Spinal cord (tissue), 10 donors: ENCODE measurements around the gene AHSG. TPM values are rescaled to one million over a fixed set of nuclear protein-coding genes. Genes with fewer than 3 reads are reported as not detected.

Experiments
- DNase-seq, 6 donors: peaks; one replicate each; pipeline versions ENCODE4 v3.0.0 to v3.0.0-alpha.2; 2013 to 2015; ENCODE audit warnings: low spot score in 6 of 6, low read depth in 4 of 6
- H3K27ac ChIP-seq: one replicate; pipeline ENCODE4 v1.5.1; 2013; ENCODE audit warnings: low read depth, low read length, control low read depth
- H3K27me3 ChIP-seq: one replicate; pipeline ENCODE4 v1.6.1; 2013; ENCODE audit warnings: low read length; ENCODE audit not compliant: control insufficient read depth, insufficient read depth
- H3K36me3 ChIP-seq: one replicate; pipeline ENCODE4 v1.6.1; 2013; ENCODE audit warnings: low read length; ENCODE audit not compliant: control insufficient read depth, insufficient read depth
- H3K4me1 ChIP-seq: one replicate; pipeline ENCODE4 v1.6.1; 2013; ENCODE audit warnings: low read length; ENCODE audit not compliant: control insufficient read depth, insufficient read depth
- H3K4me3 ChIP-seq: one replicate; pipeline ENCODE4 v1.5.1; 2013; ENCODE audit warnings: low read depth, low read length, control low read depth
- H3K9me3 ChIP-seq: one replicate; pipeline ENCODE4 v1.6.1; 2013; ENCODE audit warnings: low read length; ENCODE audit not compliant: control insufficient read depth, insufficient read depth
- WGBS: methylation state at CpG from one replicate; pipeline ENCODE4 v1.1.5; 2013; ENCODE audit warnings: missing lambda C conversion rate; ENCODE audit not compliant: insufficient coverage; 5-methylcytosine and 5-hydroxymethylcytosine counted together
- polyA plus RNA-seq, 2 donors: library from polyadenylated mRNA; unstranded; fragments of 120-200 nt; gene quantifications; one replicate each; pipeline ENCODE4 v1.2.1, GENCODE V29; 2013; ENCODE audit not compliant: insufficient read length in 2 of 2
- total RNA-seq, 2 donors: library from RNA; depleted of rRNA in 1 of 2; stranded (reverse); fragments of 120-200 nt in 1 of 2; fragments of >200 nt in 1 of 2; gene quantifications; one replicate each; pipeline versions ENCODE4 v1.2.3 to v1.2.4, GENCODE V29; 2013 to 2014
- donor health status: healthy.

AHSG gene
- total and polyA plus RNA-seq, 4 donors: 0.27 to 1.5 (median 0.42) TPM; not detected in 1

DNA sequence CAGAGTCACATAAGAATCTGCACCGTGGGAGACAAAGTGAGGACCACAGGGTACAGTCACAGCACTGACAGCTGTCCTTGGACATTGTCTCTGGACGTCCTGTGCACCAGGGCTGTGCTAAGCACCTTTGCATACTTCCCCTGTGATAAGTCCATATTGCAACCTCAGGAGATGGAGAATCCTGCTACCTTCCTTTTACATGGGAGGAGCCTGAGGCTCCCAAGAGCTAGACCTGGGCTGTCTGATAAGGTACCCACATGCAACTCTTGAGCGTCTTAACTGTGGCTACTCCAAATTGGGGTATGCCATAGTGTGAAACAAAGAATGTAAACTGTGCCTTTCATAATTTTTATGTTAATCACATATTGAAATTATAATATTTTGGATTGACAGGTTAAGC lies 24.8 kb downstream of the AHSG start:
- 56% methylated on average over 2 of the region's 3 CpGs for WGBS
- peaks cover 2% of the 10 kb centered on the region for H3K27me3 ChIP-seq

DNA sequence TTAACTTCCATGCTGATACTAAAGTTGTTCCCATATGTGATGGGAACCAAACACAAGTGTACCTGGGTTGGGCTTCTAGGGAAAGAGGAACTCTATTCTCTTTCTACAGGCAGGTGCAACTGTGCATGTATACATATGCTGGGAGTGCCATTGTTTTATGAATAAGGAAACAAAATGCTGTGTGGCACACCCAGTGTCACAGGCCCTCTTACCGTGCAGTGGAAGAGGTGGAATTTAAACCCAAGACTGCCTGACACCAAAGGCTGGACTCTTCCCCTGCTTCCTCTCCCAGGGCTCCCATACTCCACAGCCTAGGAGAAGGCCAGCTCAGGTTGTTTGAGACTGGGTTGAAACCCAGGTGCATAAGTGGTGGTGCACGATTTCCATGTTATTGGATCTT lies 25.4 kb downstream of the AHSG start:
- no peaks in the 10 kb centered on the region for H3K36me3 ChIP-seq
- peaks cover 2% of the 10 kb centered on the region for H3K27me3 ChIP-seq
- no peaks in the 10 kb centered on the region for H3K9me3 ChIP-seq
- peaks cover 4% of the 10 kb centered on the region for H3K4me1 ChIP-seq
- H3K4me3 ChIP-seq: no peak overlapping the region
- H3K27ac ChIP-seq: no peak overlapping the region
- 100% methylated on average over 1 of the region's 2 CpGs for WGBS
- DNase-seq: no peak

More for the DNA sequence above, 24.8 kb downstream of the AHSG start:
- Histone ChIP-seq H3K27ac (no peak overlapping the region), H3K4me3 (no peak overlapping the region), H3K9me3 (no peaks in the 10 kb centered on the region), H3K4me1 (peaks cover 4% of the 10 kb centered on the region), H3K36me3 (no peaks in the 10 kb centered on the region)
- no peak for DNase-seq

- Histone ChIP-seq H3K27ac (no peak within 1 kb of the TSS), H3K4me1 (peaks cover 4% of the 10 kb centered on the region), H3K36me3 (no peaks in the 10 kb centered on the region), H3K4me3 (no peak within 1 kb of the TSS), H3K27me3 (peaks cover 2% of the 10 kb centered on the region), H3K9me3 (no peaks in the 10 kb centered on the region)
- WGBS: 82% methylated on average over 1 of the region's 1 CpG
- DNase-seq: no peak
These were observed 27.1 kb downstream of the AHSG start, which contains the start of gene FETUB for GRCh38 chr3:186639778-186640472. Gene FETUB, plus strand, starts transcription at chr3:186640399. Its CDS starts 62 bp downstream, at chr3:186640461.

- no peak overlapping the region for H3K4me3 ChIP-seq
- H3K9me3 ChIP-seq: no peaks in the 10 kb centered on the region
- no peak overlapping the region for H3K27ac ChIP-seq
- H3K27me3 ChIP-seq: peaks cover 2% of the 10 kb centered on the region
- DNase-seq: no peak
- 34% methylated on average over 9 of the region's 9 CpGs for WGBS
- no peaks in the 10 kb centered on the region for H3K36me3 ChIP-seq
- peaks cover 4% of the 10 kb centered on the region for H3K4me1 ChIP-seq
These were observed 27.6 kb downstream of the AHSG start for GRCh38 chr3:186640473-186640818.

DNA sequence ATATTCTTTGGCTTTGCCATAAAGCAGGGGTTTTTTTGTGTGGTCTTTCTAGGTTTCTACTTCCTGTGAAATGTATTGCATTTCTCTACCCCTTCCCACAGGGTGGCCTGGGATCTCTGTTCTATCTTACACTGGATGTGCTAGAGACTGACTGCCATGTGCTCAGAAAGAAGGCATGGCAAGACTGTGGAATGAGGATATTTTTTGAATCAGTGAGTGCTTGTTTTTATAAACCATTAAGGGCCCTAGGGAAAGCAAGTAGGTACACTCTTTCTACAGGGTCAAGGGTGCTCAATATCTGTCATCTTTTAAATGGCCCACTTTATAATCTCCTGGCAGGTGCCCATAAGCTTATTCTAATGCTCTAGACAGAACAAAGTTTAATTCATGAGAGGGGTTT lies 28.1 kb downstream of the AHSG start:
- no peaks in the 10 kb centered on the region for H3K36me3 ChIP-seq
- peaks cover 4% of the 10 kb centered on the region for H3K4me1 ChIP-seq
- H3K9me3 ChIP-seq: no peaks in the 10 kb centered on the region
- no peak overlapping the region for H3K4me3 ChIP-seq
- H3K27me3 ChIP-seq: peaks cover 2% of the 10 kb centered on the region
- no peak for DNase-seq
- no peak overlapping the region for H3K27ac ChIP-seq

GRCh38 chr3:186642014-186642413 lies 29.2 kb downstream of the AHSG start:
- Histone ChIP-seq H3K27me3 (peaks cover 2% of the 10 kb centered on the region), H3K27ac (no peak overlapping the region), H3K4me1 (peaks cover 4% of the 10 kb centered on the region), H3K9me3 (no peaks in the 10 kb centered on the region), H3K4me3 (no peak overlapping the region), H3K36me3 (no peaks in the 10 kb centered on the region)
- WGBS: 80% methylated on average over 1 of the region's 3 CpGs
- no peak for DNase-seq

- WGBS: 60% methylated on average over 1 of the region's 1 CpG
- no peaks in the 10 kb centered on the region for H3K36me3 ChIP-seq
- H3K27ac ChIP-seq: no peak overlapping the region
- peaks cover 4% of the 10 kb centered on the region for H3K4me1 ChIP-seq
- peaks cover 2% of the 10 kb centered on the region for H3K27me3 ChIP-seq
- no peak overlapping the region for H3K4me3 ChIP-seq
- DNase-seq: no peak
- no peaks in the 10 kb centered on the region for H3K9me3 ChIP-seq
These were observed 30.6 kb downstream of the AHSG start for GRCh38 chr3:186643493-186643892.

- Histone ChIP-seq H3K27me3 (no peaks in the 10 kb centered on the region), H3K4me1 (peaks cover 4% of the 10 kb centered on the region), H3K27ac (no peak overlapping the region), H3K9me3 (no peaks in the 10 kb centered on the region), H3K4me3 (no peak overlapping the region), H3K36me3 (no peaks in the 10 kb centered on the region)
- DNase-seq: no peak
- WGBS: 90% methylated on average over 3 of the region's 3 CpGs
These were observed 31.8 kb downstream of the AHSG start for GRCh38 chr3:186644683-186645082.

GRCh38 chr3:186646106-186646505 lies 33.2 kb downstream of the AHSG start:
- Histone ChIP-seq H3K36me3 (no peaks in the 10 kb centered on the region), H3K27ac (no peak overlapping the region), H3K27me3 (no peaks in the 10 kb centered on the region), H3K4me1 (no peaks in the 10 kb centered on the region), H3K4me3 (no peak overlapping the region), H3K9me3 (no peaks in the 10 kb centered on the region)
- WGBS: 100% methylated on average over 1 of the region's 4 CpGs
- DNase-seq: no peak

DNA sequence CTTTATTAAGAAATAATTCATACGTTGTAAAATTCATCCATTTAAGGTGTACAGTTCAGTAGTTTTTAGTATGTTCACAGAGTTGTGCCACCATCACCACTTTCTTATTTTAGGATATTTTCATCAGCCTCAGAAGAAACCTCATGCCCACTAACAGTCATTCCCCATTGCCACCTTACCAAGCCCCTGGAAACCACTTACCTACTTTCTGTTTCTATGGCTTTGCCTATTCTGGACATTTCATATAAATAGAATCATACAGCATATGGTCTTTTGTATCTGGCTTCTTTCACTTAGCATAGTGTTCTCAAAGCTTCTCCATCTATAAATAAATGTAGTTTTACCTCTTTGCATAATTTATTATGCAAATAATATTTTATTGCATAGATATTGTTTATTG lies 34.0 kb downstream of the AHSG start:
- no peak for DNase-seq
- no peaks in the 10 kb centered on the region for H3K9me3 ChIP-seq
- no peaks in the 10 kb centered on the region for H3K4me1 ChIP-seq
- no peaks in the 10 kb centered on the region for H3K27me3 ChIP-seq
- no peak overlapping the region for H3K4me3 ChIP-seq
- H3K36me3 ChIP-seq: no peaks in the 10 kb centered on the region
- WGBS: no CpG with 5 or more reads among the region's 1 CpG
- no peak overlapping the region for H3K27ac ChIP-seq
